GM10847 (cell line): ENCODE data around the gene LIMS2.

Experiments used
- POLR2A ChIP-seq: IDR thresholded peaks from 2 replicates; pipeline ENCODE4 v1.6.1; 2011; ENCODE audit not compliant: insufficient read length; ENCODE audit errors: extremely low read depth

LIMS2 gene

GRCh38 chr2:127632592-127633489 is 42.5 kb downstream of the LIMS2 start:
- no peak for TF ChIP-seq POLR2A

GRCh38 chr2:127631997-127632581 is 43.2 kb downstream of the LIMS2 start:
- no peak for TF ChIP-seq POLR2A

- no peak for TF ChIP-seq POLR2A
Measured at GRCh38 chr2:127631541-127631996, 43.8 kb downstream of the LIMS2 start.

- no peak for TF ChIP-seq POLR2A
Measured at GRCh38 chr2:127630864-127631540, 44.3 kb downstream of the LIMS2 start.

GRCh38 chr2:127630096-127630863 is 45.0 kb downstream of the LIMS2 start:
- no peak for TF ChIP-seq POLR2A

GRCh38 chr2:127629637-127630036 is 45.7 kb downstream of the LIMS2 start:
- TF ChIP-seq POLR2A = no peak

- no peak for TF ChIP-seq POLR2A
Measured at GRCh38 chr2:127628767-127629614, 46.3 kb downstream of the LIMS2 start.

GRCh38 chr2:127627740-127628571 is 47.4 kb downstream of the LIMS2 start:
- TF ChIP-seq POLR2A = no peak

- no peak for TF ChIP-seq POLR2A
Measured at GRCh38 chr2:127626917-127627739, 48.2 kb downstream of the LIMS2 start.

- TF ChIP-seq POLR2A = no peak
Measured at GRCh38 chr2:127626175-127626574, 49.2 kb downstream of the LIMS2 start.

GRCh38 chr2:127625572-127625951 is 49.8 kb downstream of the LIMS2 start:
- no peak for TF ChIP-seq POLR2A

GRCh38 chr2:127624756-127625571 is 50.4 kb downstream of the LIMS2 start:
- no peak for TF ChIP-seq POLR2A

GRCh38 chr2:127624320-127624755 is 51.0 kb downstream of the LIMS2 start:
- TF ChIP-seq POLR2A = no peak
